Lung (tissue), 12 donors: Measurements from ENCODE around the gene STUB1. TPM values are rescaled to one million over a fixed set of nuclear protein-coding genes. Genes with fewer than 3 reads are reported as not detected.
A peak's percentile ranks its signal among the peaks of the same experiment; 100 is the strongest.

Experiments used
- ATAC-seq: fragments of 200-7000 bp; cut with Tn5 transposase; one replicate; pipeline ENCODE4 v1.9.1; 2020; ENCODE audit warnings: moderate number of reproducible peaks; ENCODE audit not compliant: insufficient read depth, low FRiP score
- DNase-seq, 3 donors: peaks; one replicate each; pipeline ENCODE4 v3.0.0-alpha.2; 2013 to 2017
- H3K27ac ChIP-seq, 2 donors: one replicate each; pipeline ENCODE4 v1.5.1; 2013; ENCODE audit warnings: mild to moderate bottlenecking in 2 of 2, moderate library complexity in 2 of 2, control low read depth in 1 of 2, inconsistent platforms in 1 of 2, low read depth in 1 of 2, low read length in 1 of 2
- H3K27me3 ChIP-seq, 3 donors: one replicate each; pipeline ENCODE4 v1.5.1; 2013; ENCODE audit warnings: low read length in 2 of 3; ENCODE audit not compliant: control insufficient read depth in 3 of 3, insufficient read depth in 3 of 3
- H3K36me3 ChIP-seq, 4 donors: one replicate each; pipeline ENCODE4 v1.5.1; 2013; ENCODE audit warnings: low read length in 4 of 4, mild to moderate bottlenecking in 1 of 4, moderate library complexity in 1 of 4; ENCODE audit not compliant: control insufficient read depth in 4 of 4, insufficient read depth in 4 of 4
- H3K4me1 ChIP-seq, 5 donors: one replicate each; pipeline ENCODE4 v1.5.1; 2013; ENCODE audit warnings: low read length in 5 of 5, mild to moderate bottlenecking in 2 of 5, moderate library complexity in 1 of 5; ENCODE audit not compliant: control insufficient read depth in 5 of 5, insufficient read depth in 5 of 5
- H3K4me3 ChIP-seq: one replicate; pipeline ENCODE4 v1.5.1; 2013; ENCODE audit warnings: mild to moderate bottlenecking, control low read depth, moderate library complexity
- H3K9ac ChIP-seq, 2 donors: one replicate each; pipeline ENCODE4 v1.5.1; 2013; ENCODE audit warnings: low read length in 2 of 2, control low read depth in 1 of 2; ENCODE audit not compliant: insufficient read depth in 1 of 2
- H3K9me3 ChIP-seq, 4 donors: one replicate each; pipeline ENCODE4 v1.5.1; 2013; ENCODE audit warnings: low read length in 3 of 4, mild to moderate bottlenecking in 1 of 4, moderate library complexity in 1 of 4; ENCODE audit not compliant: control insufficient read depth in 4 of 4, insufficient read depth in 3 of 4
- CTCF ChIP-seq: IDR thresholded peaks from 2 replicates; pipeline ENCODE4 v1.5.1; 2012; ENCODE audit warnings: mild to moderate bottlenecking; ENCODE audit errors: control extremely low read depth, extremely low read depth
- WGBS, 2 donors: extraction: QIAGEN DNeasy Blood & Tissue Kit; methylation state at CpG; one replicate each; pipeline ENCODE4 v1.1.7; 2013; 5-methylcytosine and 5-hydroxymethylcytosine counted together
- polyA plus RNA-seq, 2 donors: library from polyadenylated mRNA; stranded (reverse); fragments of 200-250 nt; gene quantifications; one replicate each; pipeline ENCODE4 v1.2.1, GENCODE V29; 2013
- total RNA-seq, 2 donors: library from RNA; depleted of rRNA in 1 of 2; stranded (reverse); fragments of >200 nt in 1 of 2; gene quantifications; one replicate each; pipeline ENCODE4 v1.2.1, GENCODE V29; 2014 to 2021
- donor health status: control.
- donor health status: control.
- donor health status: Bipolar disorder and iron deficiency.
- donor health status: healthy.
- donor health status: DM: yes; HTN: yes; CAD: no.

STUB1 gene
- total and polyA plus RNA-seq, 4 donors = 58.8 to 131 (median 122) TPM

GRCh38 chr16:708019-708418 lies 27.8 kb downstream of the STUB1 start:
- H3K9ac ChIP-seq = no peak overlapping the region
- no peak for DNase-seq
- no peaks in the 10 kb centered on the region for H3K36me3 ChIP-seq
- H3K4me3 ChIP-seq = no peak overlapping the region
- WGBS, 2 donors = 58 to 63% methylated on average over 3 of the region's 3 CpGs
- no peak overlapping the region for H3K27ac ChIP-seq
- no peak for TF ChIP-seq CTCF
- H3K27me3 ChIP-seq = peaks cover 11 to 49% (median 28%) of the 10 kb centered on the region in 3 donors
- ATAC-seq = no peak
- H3K9me3 ChIP-seq = peaks cover 0 to 5% (median 0%) of the 10 kb centered on the region in 4 donors
- H3K4me1 ChIP-seq = no peaks in the 10 kb centered on the region

GRCh38 chr16:708959-709358 lies 28.7 kb downstream of the STUB1 start:
- H3K4me1 ChIP-seq = no peaks in the 10 kb centered on the region
- no peak overlapping the region for H3K27ac ChIP-seq
- ATAC-seq (no peak), DNase-seq (no peak)
- TF ChIP-seq CTCF = no peak
- H3K36me3 ChIP-seq = no peaks in the 10 kb centered on the region
- no peak overlapping the region for H3K4me3 ChIP-seq
- peaks cover 0 to 5% (median 0%) of the 10 kb centered on the region in 4 donors for H3K9me3 ChIP-seq
- H3K27me3 ChIP-seq = peaks cover 11 to 41% (median 18%) of the 10 kb centered on the region in 3 donors
- WGBS, 2 donors = 58 to 73% methylated on average over 4 of the region's 4 CpGs
- H3K9ac ChIP-seq = no peak overlapping the region

GRCh38 chr16:709566-710499 lies 29.6 kb downstream of the STUB1 start:
- DNase-seq = peak; percentile 55 to 76 (median 72)
- H3K36me3 ChIP-seq = no peaks in the 10 kb centered on the region
- 21 to 41% methylated on average over 29 to 30 of the region's 30 CpGs for WGBS, 2 donors
- ATAC-seq = no peak
- no peak overlapping the region for H3K27ac ChIP-seq
- TF ChIP-seq CTCF = no peak
- H3K9ac ChIP-seq = no peak overlapping the region
- no peak overlapping the region for H3K4me3 ChIP-seq
- peaks cover 0 to 5% (median 0%) of the 10 kb centered on the region in 4 donors for H3K9me3 ChIP-seq
- H3K4me1 ChIP-seq = peaks cover 0 to 5% (median 0%) of the 10 kb centered on the region in 5 donors
- peaks cover 11 to 32% (median 11%) of the 10 kb centered on the region in 3 donors for H3K27me3 ChIP-seq
